ENCODE data around the gene P2RY2. TPM values are rescaled to one million over a fixed set of nuclear protein-coding genes. Genes with fewer than 3 reads are reported as not detected.

P2RY2 gene
- total RNA-seq, 1 experiment from 2014 or later, result 1.2 TPM

- no peak overlapping the region for H3K4me3 Mint-ChIP-seq
- DNase-seq (ENCODE audit: low spot score) (peak; percentile 9), ATAC-seq (no peak)
- H3K27me3 Mint-ChIP-seq (ENCODE audit: low read depth), result no peaks in the 10 kb centered on the region; the same call in 1 of the 2 replicates
- H3K4me1 Mint-ChIP-seq, result peaks cover 23% of the 10 kb centered on the region
- TF ChIP-seq E2F5 (CRISPR knock-in tag; IDR thresholded peaks at IDR 0.05) (no peak), ZMAT4 (CRISPR knock-in tag; IDR thresholded peaks at IDR 0.05) (no peak), NR1H2 (CRISPR knock-in tag; IDR thresholded peaks at IDR 0.05) (no peak), CREM (CRISPR knock-in tag; IDR thresholded peaks at IDR 0.05) (no peak), ZNF396 (CRISPR knock-in tag; IDR thresholded peaks at IDR 0.05; ENCODE audit: borderline replicate concordance) (no peak), ZNF138 (CRISPR knock-in tag; conservative IDR thresholded peaks at IDR 0.05) (no peak), RELA (CRISPR knock-in tag; IDR thresholded peaks at IDR 0.05; ENCODE audit: borderline replicate concordance) (no peak), TCF7 (CRISPR knock-in tag; IDR thresholded peaks at IDR 0.05; ENCODE audit: low read depth) (no peak), GABPB1 (CRISPR knock-in tag; IDR thresholded peaks at IDR 0.05) (no peak), MXD4 (CRISPR knock-in tag; IDR thresholded peaks at IDR 0.05; ENCODE audit: borderline replicate concordance) (no peak), TEAD1 (CRISPR knock-in tag; IDR thresholded peaks at IDR 0.05) (no peak)
- TF ChIP-seq, protein P1, sequence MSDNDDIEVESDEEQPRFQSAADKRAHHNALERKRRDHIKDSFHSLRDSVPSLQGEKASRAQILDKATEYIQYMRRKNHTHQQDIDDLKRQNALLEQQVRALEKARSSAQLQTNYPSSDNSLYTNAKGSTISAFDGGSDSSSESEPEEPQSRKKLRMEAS (CRISPR knock-in tag; IDR thresholded peaks at IDR 0.05), result no peak
- TF ChIP-seq, protein P2, sequence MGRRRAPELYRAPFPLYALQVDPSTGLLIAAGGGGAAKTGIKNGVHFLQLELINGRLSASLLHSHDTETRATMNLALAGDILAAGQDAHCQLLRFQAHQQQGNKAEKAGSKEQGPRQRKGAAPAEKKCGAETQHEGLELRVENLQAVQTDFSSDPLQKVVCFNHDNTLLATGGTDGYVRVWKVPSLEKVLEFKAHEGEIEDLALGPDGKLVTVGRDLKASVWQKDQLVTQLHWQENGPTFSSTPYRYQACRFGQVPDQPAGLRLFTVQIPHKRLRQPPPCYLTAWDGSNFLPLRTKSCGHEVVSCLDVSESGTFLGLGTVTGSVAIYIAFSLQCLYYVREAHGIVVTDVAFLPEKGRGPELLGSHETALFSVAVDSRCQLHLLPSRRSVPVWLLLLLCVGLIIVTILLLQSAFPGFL (CRISPR knock-in tag; IDR thresholded peaks at IDR 0.05; ENCODE audit: borderline replicate concordance), result no peak
- TF ChIP-seq, protein P3, sequence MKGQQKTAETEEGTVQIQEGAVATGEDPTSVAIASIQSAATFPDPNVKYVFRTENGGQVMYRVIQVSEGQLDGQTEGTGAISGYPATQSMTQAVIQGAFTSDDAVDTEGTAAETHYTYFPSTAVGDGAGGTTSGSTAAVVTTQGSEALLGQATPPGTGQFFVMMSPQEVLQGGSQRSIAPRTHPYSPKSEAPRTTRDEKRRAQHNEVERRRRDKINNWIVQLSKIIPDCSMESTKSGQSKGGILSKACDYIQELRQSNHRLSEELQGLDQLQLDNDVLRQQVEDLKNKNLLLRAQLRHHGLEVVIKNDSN (CRISPR knock-in tag; IDR thresholded peaks at IDR 0.05), result no peak
- H3K27ac Mint-ChIP-seq, result no peak overlapping the region
- H3K9me3 Mint-ChIP-seq, result peaks cover 2% of the 10 kb centered on the region
- POLR2A ChIA-PET, result interaction anchor here (0.7 kb wide), 1 partner anchor 416 kb away, joined by 3 read pairs; no protein-coding TSS in a partner anchor
- no peaks in the 10 kb centered on the region for H3K36me3 Mint-ChIP-seq
- CTCF ChIA-PET, result no interaction called here
These were observed 14.3 kb upstream of the P2RY2 start for GRCh38 chr11:73203790-73204189.

DNA sequence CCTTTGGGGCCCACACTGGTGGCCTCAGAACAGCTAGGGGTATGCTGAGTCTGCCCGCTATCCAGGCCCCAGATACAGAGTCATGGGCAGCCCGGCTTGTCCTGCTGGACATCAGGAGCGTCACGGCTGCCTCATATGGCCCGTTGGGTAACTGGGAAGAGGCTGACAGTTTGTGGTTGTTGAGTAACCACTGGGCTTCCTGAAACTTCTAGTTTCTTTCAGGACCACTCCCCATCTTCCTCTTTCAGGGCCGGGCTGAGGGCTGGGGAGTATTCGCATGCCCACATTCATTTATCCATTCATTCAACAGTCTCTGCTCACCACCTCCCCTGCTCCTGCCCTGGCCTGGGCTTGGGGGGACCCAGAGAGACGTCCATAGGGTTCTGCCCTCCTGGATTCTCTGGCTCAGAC is 13.4 kb upstream of the P2RY2 start:
- ATAC-seq (no peak), DNase-seq (ENCODE audit: low spot score) (peak; percentile 5)
- H3K4me3 Mint-ChIP-seq, result no peak overlapping the region
- ChIA-PET POLR2A (no interaction called here), CTCF (no interaction called here)
- H3K36me3 Mint-ChIP-seq, result no peaks in the 10 kb centered on the region
- no peaks in the 10 kb centered on the region; the same call in none of the 2 replicates for H3K27me3 Mint-ChIP-seq (ENCODE audit: low read depth)
- no peak overlapping the region for H3K27ac Mint-ChIP-seq
- peaks cover 9% of the 10 kb centered on the region for H3K9me3 Mint-ChIP-seq
- peaks cover 18% of the 10 kb centered on the region for H3K4me1 Mint-ChIP-seq
- no peak for TF ChIP-seq SMAD3 (CRISPR knock-in tag; IDR thresholded peaks at IDR 0.05; ENCODE audit: borderline replicate concordance)
- no peak for TF ChIP-seq CREB1 (CRISPR knock-in tag; IDR thresholded peaks at IDR 0.05)
- no peak for TF ChIP-seq ETV6 (CRISPR knock-in tag; IDR thresholded peaks at IDR 0.05)
- TF ChIP-seq ZBTB43 (CRISPR knock-in tag; IDR thresholded peaks at IDR 0.05), result no peak
- no peak for TF ChIP-seq ELF4 (CRISPR knock-in tag; IDR thresholded peaks at IDR 0.05; ENCODE audit: low read depth)
- TF ChIP-seq, protein P4, sequence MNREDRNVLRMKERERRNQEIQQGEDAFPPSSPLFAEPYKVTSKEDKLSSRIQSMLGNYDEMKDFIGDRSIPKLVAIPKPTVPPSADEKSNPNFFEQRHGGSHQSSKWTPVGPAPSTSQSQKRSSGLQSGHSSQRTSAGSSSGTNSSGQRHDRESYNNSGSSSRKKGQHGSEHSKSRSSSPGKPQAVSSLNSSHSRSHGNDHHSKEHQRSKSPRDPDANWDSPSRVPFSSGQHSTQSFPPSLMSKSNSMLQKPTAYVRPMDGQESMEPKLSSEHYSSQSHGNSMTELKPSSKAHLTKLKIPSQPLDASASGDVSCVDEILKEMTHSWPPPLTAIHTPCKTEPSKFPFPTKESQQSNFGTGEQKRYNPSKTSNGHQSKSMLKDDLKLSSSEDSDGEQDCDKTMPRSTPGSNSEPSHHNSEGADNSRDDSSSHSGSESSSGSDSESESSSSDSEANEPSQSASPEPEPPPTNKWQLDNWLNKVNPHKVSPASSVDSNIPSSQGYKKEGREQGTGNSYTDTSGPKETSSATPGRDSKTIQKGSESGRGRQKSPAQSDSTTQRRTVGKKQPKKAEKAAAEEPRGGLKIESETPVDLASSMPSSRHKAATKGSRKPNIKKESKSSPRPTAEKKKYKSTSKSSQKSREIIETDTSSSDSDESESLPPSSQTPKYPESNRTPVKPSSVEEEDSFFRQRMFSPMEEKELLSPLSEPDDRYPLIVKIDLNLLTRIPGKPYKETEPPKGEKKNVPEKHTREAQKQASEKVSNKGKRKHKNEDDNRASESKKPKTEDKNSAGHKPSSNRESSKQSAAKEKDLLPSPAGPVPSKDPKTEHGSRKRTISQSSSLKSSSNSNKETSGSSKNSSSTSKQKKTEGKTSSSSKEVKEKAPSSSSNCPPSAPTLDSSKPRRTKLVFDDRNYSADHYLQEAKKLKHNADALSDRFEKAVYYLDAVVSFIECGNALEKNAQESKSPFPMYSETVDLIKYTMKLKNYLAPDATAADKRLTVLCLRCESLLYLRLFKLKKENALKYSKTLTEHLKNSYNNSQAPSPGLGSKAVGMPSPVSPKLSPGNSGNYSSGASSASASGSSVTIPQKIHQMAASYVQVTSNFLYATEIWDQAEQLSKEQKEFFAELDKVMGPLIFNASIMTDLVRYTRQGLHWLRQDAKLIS (CRISPR knock-in tag; IDR thresholded peaks at IDR 0.05; ENCODE audit: borderline replicate concordance), result no peak
- no peak for TF ChIP-seq RORB (CRISPR knock-in tag; IDR thresholded peaks at IDR 0.05)
- no peak for TF ChIP-seq ZNF425 (CRISPR knock-in tag; conservative IDR thresholded peaks at IDR 0.05)
- TF ChIP-seq TCF7 (CRISPR knock-in tag; IDR thresholded peaks at IDR 0.05; ENCODE audit: low read depth), result no peak
- TF ChIP-seq, protein P5, sequence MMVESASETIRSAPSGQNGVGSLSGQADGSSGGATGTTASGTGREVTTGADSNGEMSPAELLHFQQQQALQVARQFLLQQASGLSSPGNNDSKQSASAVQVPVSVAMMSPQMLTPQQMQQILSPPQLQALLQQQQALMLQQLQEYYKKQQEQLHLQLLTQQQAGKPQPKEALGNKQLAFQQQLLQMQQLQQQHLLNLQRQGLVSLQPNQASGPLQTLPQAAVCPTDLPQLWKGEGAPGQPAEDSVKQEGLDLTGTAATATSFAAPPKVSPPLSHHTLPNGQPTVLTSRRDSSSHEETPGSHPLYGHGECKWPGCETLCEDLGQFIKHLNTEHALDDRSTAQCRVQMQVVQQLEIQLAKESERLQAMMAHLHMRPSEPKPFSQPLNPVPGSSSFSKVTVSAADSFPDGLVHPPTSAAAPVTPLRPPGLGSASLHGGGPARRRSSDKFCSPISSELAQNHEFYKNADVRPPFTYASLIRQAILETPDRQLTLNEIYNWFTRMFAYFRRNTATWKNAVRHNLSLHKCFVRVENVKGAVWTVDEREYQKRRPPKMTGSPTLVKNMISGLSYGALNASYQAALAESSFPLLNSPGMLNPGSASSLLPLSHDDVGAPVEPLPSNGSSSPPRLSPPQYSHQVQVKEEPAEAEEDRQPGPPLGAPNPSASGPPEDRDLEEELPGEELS (CRISPR knock-in tag; IDR thresholded peaks at IDR 0.05), result no peak

All from WTC11 (cell line).